ENCODE results near the gene GATA5. TPM values are rescaled to one million over a fixed set of nuclear protein-coding genes. Genes with fewer than 3 reads are reported as not detected.

The GATA5 gene
- total RNA-seq, 2 donors from 2014 or later: 2.5 to 6.7 TPM

- TF ChIP-seq CTCF (conservative IDR thresholded peaks at IDR 0.05): no peak
- no peaks in the 10 kb centered on the region for H3K9me3 Mint-ChIP-seq
- no peak overlapping the region for H3K27ac ChIP-seq (ENCODE audit: low read depth, low read length)
- H3K27me3 Mint-ChIP-seq (ENCODE audit: insufficient read depth): no peaks in the 10 kb centered on the region
- H3K27me3 ChIP-seq (ENCODE audit: control insufficient read depth, insufficient read depth, low read length, poor library complexity, severe bottlenecking): no peaks in the 10 kb centered on the region
- no peaks in the 10 kb centered on the region for H3K36me3 Mint-ChIP-seq (ENCODE audit: low read depth)
- no peak for DNase-seq
- WGBS, 2 experiments (ENCODE audit: insufficient coverage in 1 of 2, insufficient read length in 1 of 2): 91 to 92% methylated on average over 9 to 16 of the region's 16 CpGs
- no peak overlapping the region for H3K27ac Mint-ChIP-seq
- H3K9me3 ChIP-seq (ENCODE audit: control insufficient read depth, low read length): no peaks in the 10 kb centered on the region
- H3K9ac ChIP-seq (ENCODE audit: extremely low read depth, low read length, poor library complexity, severe bottlenecking): no peak overlapping the region
- no peaks in the 10 kb centered on the region for H3K4me1 Mint-ChIP-seq
- no peaks in the 10 kb centered on the region for H3K4me1 ChIP-seq (ENCODE audit: control insufficient read depth, insufficient read depth, low read length)
- no peak overlapping the region for H3K4me3 Mint-ChIP-seq
- H3K36me3 ChIP-seq (ENCODE audit: control insufficient read depth, insufficient read depth, low read length): no peaks in the 10 kb centered on the region
- H3K4me3 ChIP-seq (ENCODE audit: low read length): no peak overlapping the region
Observed at GRCh38 chr20:62441987-62442539, 33.7 kb downstream of the GATA5 start.

- Mint-ChIP-seq H3K9me3 (no peaks in the 10 kb centered on the region), H3K36me3 (ENCODE audit: low read depth) (no peaks in the 10 kb centered on the region), H3K27ac (no peak overlapping the region), H3K4me1 (no peaks in the 10 kb centered on the region), H3K4me3 (no peak overlapping the region), H3K27me3 (ENCODE audit: insufficient read depth) (peaks cover 5% of the 10 kb centered on the region)
- Histone ChIP-seq H3K4me1 (ENCODE audit: control insufficient read depth, insufficient read depth, low read length) (no peaks in the 10 kb centered on the region), H3K27ac (ENCODE audit: low read depth, low read length) (no peak overlapping the region), H3K9ac (ENCODE audit: extremely low read depth, low read length, poor library complexity, severe bottlenecking) (no peak overlapping the region), H3K36me3 (ENCODE audit: control insufficient read depth, insufficient read depth, low read length) (no peaks in the 10 kb centered on the region), H3K27me3 (ENCODE audit: control insufficient read depth, insufficient read depth, low read length, poor library complexity, severe bottlenecking) (no peaks in the 10 kb centered on the region), H3K4me3 (ENCODE audit: low read length) (no peak overlapping the region), H3K9me3 (ENCODE audit: control insufficient read depth, low read length) (no peaks in the 10 kb centered on the region)
- no peak for DNase-seq
- 85 to 89% methylated on average over 3 to 5 of the region's 5 CpGs for WGBS, 2 experiments (ENCODE audit: insufficient coverage in 1 of 2, insufficient read length in 1 of 2)
- no peak for TF ChIP-seq CTCF (conservative IDR thresholded peaks at IDR 0.05)
Observed at GRCh38 chr20:62439218-62439617, 36.6 kb downstream of the GATA5 start.

GRCh38 chr20:62437927-62438326, 37.9 kb downstream of the GATA5 start:
- TF ChIP-seq CTCF (conservative IDR thresholded peaks at IDR 0.05): peak; percentile 54
- no peak overlapping the region for H3K9ac ChIP-seq (ENCODE audit: extremely low read depth, low read length, poor library complexity, severe bottlenecking)
- H3K36me3 ChIP-seq (ENCODE audit: control insufficient read depth, insufficient read depth, low read length): no peaks in the 10 kb centered on the region
- 92 to 95% methylated on average over 17 to 24 of the region's 24 CpGs for WGBS, 2 experiments (ENCODE audit: insufficient coverage in 1 of 2, insufficient read length in 1 of 2)
- no peaks in the 10 kb centered on the region for H3K36me3 Mint-ChIP-seq (ENCODE audit: low read depth)
- H3K27me3 Mint-ChIP-seq (ENCODE audit: insufficient read depth): peaks cover 5% of the 10 kb centered on the region
- DNase-seq: no peak
- no peaks in the 10 kb centered on the region for H3K4me1 Mint-ChIP-seq
- H3K9me3 ChIP-seq (ENCODE audit: control insufficient read depth, low read length): no peaks in the 10 kb centered on the region
- no peaks in the 10 kb centered on the region for H3K9me3 Mint-ChIP-seq
- no peaks in the 10 kb centered on the region for H3K27me3 ChIP-seq (ENCODE audit: control insufficient read depth, insufficient read depth, low read length, poor library complexity, severe bottlenecking)
- H3K27ac Mint-ChIP-seq: peak overlapping the region; percentile 61
- no peak overlapping the region for H3K27ac ChIP-seq (ENCODE audit: low read depth, low read length)
- no peaks in the 10 kb centered on the region for H3K4me1 ChIP-seq (ENCODE audit: control insufficient read depth, insufficient read depth, low read length)
- no peak overlapping the region for H3K4me3 ChIP-seq (ENCODE audit: low read length)
- no peak overlapping the region for H3K4me3 Mint-ChIP-seq
